CD4-positive, alpha-beta T cell treated with Interleukin-1 beta for 1 hour (primary cell): Measurements from ENCODE around the gene DCUN1D2.
"Not testable (repeated sequence)": the region's sequence is repeated elsewhere in the genome, so short reads cannot be mapped to it uniquely, and the experiment has no call there.

Experiments used
- DNase-seq, 2 donors: peaks; one replicate each; pipeline ENCODE4 v3.0.0-alpha.2; 2020 to 2022

The DCUN1D2 gene

DNA sequence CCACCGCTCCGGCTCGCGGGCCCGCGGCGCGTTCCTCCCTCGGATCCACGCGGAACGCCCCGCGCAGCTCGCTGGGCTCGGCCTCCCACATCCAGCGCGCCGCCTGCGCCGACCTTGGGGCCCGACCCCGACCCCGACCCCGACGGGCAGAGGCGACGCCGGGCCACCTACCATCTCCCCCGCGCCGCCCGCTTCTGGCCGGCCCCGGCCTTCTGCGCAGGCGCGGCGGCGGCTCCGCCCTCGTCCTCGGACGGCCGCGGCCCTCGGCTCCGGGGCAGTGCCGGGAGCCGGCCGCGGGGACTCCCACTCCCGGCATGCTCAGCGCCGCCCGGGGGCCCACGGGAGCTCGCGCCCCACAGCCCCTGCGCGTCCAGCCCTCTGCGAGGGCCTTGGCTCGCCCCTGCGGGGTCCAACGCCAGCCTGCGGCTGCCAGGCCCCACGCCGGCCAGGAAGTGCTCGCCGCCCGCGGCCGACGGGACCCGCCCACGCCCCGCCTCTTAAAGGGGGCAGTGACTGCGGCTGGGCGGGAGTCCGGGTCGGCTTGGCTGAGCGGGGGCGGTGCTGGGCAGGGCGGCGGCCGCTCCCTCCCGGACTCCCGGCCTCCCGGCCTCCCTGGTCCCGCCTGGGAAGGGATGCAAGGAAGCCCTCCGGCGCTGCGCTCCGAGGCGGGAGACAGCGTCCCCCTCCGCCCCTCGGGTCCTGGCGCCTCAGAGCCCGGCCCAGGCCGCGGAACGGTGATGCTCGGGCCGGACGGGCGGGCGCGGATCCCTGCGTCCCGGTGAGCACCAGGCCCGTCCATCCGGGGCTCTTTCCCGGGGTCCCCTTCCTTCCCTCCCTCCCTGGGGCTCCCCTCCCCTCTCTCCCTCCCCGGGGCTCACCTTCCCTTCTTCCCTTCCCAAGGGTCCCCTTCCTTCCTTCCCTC is at the start of gene DCUN1D2:
DCUN1D2 (minus strand) TSS at position 216 of the 922 bp plus-strand sequence; CDS start at position 174, 42 bp downstream.
- DNase-seq = peak; percentile 76 to 89

- DNase-seq = no peak
These were observed 49.3 kb upstream of the DCUN1D2 start for GRCh38 chr13:113539822-113540221.

GRCh38 chr13:113539176-113539575 is 48.7 kb upstream of the DCUN1D2 start:
- DNase-seq = no peak

GRCh38 chr13:113538689-113539058 is 48.2 kb upstream of the DCUN1D2 start:
- no peak for DNase-seq

DNA sequence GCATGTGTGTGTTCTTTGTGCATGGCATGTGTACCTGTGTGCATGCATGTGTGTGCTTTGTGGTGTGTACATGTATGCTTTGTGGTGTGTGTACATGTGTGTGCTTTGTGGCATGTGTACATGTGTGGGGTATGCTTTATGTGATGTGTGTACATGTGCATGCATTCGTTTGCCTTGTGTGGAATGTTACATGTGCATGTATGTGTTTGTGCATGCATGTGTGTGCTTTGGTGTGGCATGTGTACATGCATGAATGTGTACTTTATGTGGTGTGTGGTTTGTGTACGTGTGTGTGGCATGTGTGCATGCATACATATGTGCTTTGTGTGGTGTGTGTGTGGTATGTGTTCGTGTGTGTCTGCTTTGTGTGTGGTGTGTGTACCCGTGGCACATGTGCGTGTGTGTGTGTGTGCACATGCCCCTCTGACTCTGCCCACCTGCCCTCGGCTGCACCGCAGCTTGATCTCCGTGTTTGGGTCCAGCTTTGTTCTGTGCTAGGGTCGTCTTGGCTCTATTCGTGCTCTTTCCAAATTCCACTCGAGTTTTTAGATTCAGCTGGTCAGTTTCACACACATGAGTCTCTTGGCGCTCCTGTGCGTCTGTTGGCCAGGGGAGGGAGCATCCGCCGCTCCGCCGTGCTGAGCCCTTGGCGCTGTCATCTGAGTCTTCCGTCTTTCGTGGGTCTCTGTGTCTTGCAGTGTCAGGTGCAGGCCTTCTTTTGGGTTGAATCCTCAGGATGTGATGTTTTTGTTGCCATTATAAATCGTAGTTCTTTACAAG is 47.6 kb upstream of the DCUN1D2 start:
- no peak for DNase-seq

- DNase-seq = no peak
These were observed 46.7 kb upstream of the DCUN1D2 start for GRCh38 chr13:113537205-113537604.

GRCh38 chr13:113536461-113537110 is 46.1 kb upstream of the DCUN1D2 start:
- DNase-seq = no peak

DNA sequence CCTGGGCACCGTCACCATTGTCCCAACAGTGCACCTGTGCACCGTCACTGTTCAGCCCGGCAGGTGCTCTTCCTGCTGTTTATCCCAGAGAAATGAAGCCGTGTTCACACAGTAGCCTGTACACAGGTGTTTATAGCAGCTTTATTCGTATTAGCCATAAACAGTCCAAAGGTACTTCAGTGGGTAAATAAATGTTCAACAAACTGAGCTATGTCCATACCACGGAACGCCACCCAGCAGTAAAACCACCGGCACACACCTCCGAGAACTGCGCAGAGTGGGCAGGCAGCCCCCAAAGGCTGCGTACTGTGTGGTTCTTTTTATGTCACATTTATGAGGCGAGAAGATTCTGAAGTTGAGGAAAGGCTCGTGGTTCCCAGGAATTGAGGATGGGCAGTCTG is 44.9 kb upstream of the DCUN1D2 start:
- no peak for DNase-seq

GRCh38 chr13:113534236-113534860 is 43.8 kb upstream of the DCUN1D2 start:
- DNase-seq = no peak

DNA sequence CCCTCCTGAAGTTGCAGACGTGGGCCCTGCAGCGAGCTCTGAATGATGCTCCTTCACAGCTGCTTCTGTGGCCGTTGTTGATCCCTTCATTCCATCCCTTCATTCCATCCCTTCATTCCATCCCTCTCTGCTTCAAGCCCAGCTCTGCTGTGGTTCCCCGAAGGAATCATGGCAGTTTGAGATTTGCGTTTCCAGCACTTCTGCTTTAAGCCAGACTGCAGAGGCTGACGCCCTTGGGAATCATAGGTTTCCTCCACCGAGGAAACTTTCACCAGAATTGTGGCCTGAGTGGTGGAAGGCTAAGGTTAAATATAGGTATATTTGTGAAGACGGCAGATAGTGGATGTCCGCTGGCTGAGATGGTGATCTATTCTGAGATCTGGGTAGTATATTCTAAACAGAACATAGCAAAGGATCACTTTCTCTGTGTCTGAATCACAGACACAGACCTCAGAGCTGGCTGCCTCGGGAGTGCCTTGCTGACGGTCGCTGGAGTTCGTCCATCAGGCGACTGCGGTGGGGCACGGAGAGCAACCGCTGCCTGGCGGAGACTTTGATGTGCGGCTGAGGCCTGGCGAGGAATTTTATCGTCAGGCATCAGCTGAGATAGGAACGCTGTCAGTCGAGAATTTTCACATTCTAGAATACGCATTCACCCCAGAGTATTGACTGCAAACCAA is 42.8 kb upstream of the DCUN1D2 start:
- DNase-seq = no peak

DNA sequence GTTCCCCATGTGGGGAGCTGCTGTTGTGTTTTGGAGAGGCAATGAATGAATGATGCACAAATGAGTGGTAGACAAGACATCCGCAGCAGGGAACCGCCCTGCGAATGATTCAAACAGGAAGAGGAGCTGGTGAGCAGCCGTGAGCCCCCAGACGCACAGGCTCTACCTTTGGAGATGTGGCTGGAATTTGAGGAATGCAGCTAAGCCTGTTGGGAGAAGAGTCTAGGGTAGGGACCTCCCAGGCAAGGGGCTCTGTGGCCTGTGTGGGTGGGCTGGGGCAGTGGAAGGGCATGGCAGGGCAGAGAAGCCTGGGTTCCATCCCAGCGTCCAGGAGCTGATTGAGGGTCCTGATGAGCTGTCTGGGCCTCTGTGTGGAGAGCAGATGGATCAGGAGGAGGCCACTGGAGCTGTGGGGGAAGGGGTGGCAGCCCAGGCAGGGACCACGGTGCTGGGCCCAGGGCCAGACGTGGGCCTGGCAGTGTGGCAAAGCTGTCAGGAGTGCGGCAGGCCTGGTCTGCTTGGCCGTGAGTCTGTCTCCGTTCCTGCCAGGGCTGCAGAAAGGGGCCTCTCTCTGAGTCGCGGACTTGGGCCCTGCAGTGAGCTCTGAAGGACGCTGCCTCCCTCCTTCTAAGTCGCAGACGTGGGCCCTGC is 41.8 kb upstream of the DCUN1D2 start:
- no peak for DNase-seq

- no peak for DNase-seq
These were observed 40.7 kb upstream of the DCUN1D2 start for GRCh38 chr13:113531041-113531873.

GRCh38 chr13:113528813-113529180 is 38.3 kb upstream of the DCUN1D2 start:
- DNase-seq = no peak

DNA sequence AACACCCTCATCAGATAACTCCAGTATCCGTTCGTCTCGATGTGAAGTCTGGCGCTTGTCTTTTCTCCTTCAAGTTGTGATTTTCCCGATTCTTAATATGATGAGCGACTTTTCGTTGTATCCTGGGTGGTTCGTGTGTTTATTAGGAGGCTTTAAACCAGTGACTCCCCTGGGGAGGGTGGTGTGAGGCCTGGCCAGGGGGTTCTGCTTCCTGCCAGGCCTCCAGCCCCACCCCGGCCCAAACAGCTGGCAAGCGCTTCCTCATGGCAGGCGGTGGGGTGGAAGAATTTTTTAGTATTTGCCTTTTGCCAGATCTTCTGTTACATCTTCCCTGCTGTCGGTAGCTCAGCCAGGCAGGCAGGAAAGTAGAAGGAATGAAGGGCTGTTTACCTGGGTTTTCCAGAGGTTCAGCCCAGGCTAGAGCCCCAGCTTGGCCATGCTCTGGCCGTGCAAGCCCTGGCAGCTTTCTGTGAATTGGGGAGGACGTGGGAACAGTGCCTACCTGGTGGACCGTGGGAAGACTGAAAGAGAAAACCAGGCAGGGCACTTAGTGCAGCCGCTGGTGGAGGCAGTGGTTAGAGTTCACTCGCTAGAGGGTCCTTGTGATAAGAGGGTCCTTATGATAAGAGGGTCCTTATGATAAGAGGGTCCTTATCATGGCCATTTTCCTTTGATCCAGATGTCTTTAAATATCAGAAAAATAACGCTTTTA is 37.7 kb upstream of the DCUN1D2 start:
- no peak for DNase-seq

GRCh38 chr13:113527272-113527958 is 36.9 kb upstream of the DCUN1D2 start:
- DNase-seq = no peak

DNA sequence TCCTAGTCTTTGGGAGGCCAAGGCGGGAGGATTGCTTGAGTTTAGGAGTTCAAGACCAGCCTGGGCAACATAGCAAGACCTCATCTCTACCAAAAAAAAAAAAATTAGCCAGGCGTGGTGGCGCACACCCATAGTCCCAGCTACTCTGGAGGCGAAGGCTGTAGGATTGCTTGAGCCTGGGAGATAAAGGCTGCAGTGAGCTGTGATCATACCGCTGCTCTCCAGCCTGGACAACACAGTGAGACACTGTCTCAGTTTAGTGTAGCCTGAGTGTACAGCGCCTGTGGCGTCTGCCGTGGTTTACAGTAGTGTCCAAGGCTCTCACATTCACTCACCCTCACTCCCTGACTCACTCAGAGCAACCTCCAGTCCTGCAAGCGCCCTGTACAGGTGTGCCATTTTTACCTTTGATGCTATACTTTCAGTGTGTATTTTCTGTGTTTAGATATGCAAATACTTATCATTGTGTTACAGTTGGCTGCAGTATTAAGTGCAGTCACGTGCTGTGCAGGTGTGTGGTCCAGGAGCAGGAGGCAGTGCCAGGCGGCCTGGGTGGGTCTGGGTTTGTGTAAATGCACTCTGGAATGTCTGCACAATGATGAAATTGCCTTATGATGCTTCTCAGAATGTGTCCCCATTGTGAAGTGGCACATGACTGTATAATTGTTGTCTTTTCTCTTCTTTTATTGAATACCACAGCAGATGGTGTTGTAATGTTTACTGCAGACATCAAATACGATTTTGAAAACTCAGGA is 36.1 kb upstream of the DCUN1D2 start:
- no peak for DNase-seq

- not testable (repeated sequence) for DNase-seq
These were observed 31.9 kb upstream of the DCUN1D2 start for GRCh38 chr13:113522438-113522837.

DNA sequence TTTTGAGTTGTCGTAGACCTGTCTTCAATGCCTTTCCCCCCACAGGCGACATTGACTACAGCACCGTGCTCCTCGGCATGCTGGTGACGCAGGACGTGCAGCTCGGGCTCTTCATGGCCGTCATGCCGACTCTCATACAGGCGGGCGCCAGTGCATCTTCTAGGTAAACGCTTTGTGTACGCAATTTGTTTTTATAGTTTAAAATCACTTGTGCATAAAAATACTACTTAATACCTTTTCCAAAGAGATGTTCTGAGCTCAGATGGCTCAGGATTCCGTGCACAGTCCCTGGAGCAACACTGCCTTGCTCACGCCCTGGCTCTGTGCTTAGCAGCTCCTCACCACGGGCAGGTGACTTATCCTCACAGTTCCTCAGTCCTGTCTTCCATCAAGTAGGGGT is 30.1 kb upstream of the DCUN1D2 start:
- no peak for DNase-seq

- no peak for DNase-seq
These were observed 29.0 kb upstream of the DCUN1D2 start for GRCh38 chr13:113519556-113519955.
